Fibroblast of peridontal ligament (primary cell): Measurements from ENCODE around the gene IFI35.
A peak's percentile ranks its signal among the peaks of the same experiment; 100 is the strongest.
"Not testable (repeated sequence)": the region's sequence is repeated elsewhere in the genome, so short reads cannot be mapped to it uniquely, and the experiment has no call there.

ENCODE experiments used
- DNase-seq: peaks from one replicate; pipeline ENCODE4 v3.0.0-alpha.2; 2010; ENCODE audit errors: extremely low read depth

Gene IFI35

DNA sequence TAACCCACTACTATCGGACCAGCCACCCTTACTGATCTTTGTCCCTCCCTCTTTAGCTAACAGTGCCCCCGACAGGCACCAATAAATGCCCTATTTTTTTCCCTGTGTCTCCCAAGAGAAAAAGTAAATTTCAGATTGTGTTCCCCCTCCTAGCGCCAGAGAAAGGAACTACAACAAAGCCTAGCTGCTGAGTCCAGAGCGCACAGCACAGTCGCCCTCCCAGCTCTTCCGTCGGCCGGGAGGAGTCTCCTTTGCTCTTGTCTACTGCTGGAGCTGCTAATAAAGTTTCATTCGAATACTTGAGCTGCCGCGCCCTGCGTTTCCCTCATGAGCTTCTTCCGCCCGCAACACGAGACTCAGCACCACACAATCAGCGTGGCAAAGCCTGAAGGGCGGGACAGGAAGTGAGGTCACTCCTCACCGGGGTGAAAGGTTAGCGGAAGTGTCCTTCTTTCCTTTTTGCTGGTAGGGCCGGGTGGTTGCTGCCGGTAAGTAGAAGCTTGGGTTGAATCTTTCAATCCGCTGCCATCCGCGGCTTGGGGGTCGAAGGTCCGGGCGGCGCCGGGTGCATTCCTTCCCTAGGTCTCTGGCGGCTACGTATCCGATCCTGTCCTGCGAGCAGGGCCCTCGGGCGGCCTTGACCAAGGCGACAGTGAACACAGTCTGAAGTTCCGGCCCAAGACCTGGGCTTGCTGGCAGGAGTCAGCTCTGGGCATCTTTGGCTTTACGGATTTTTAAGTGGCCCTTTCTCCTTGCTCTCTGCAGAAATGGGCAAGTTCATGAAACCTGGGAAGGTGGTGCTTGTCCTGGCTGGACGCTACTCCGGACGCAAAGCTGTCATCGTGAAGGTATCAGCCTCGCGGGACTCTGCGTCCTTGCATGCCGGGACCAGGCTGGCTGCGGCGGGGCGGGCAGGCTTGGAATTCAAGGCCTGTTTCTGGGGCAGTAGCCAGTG is 8.3 kb upstream of the IFI35 start, which contains the start of gene RPL27:
Gene RPL27, plus strand, starts transcription at position 436 of the 955 bp plus-strand sequence. Its CDS starts 332 bp downstream, at position 768.
- DNase-seq = peak; percentile 100

DNA sequence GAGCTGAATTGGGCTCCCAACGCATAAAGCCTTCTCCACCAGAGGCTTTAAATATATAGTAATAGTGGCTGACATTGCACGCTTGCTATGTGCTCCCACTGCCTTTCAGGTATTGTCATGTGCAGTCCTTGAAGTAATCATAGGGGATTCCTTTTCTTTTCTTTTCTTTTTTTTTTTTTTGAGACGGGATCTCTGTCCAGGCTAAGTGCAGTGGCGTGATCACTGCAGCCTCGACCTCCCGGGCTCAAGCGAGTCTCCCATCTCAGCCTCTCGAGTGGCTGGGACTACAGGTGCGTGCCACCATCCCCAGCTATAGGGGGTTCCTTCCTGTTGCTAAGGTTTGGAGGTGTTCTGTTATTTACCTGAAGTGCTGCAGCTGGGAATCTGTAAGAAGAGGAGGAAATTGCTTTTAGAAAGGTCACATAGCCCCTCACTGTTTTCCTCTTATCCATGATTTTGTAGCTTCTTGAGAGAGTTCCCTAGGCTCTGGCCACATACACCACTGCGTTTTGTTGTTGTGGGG is 7.5 kb upstream of the IFI35 start:
- no peak for DNase-seq

DNA sequence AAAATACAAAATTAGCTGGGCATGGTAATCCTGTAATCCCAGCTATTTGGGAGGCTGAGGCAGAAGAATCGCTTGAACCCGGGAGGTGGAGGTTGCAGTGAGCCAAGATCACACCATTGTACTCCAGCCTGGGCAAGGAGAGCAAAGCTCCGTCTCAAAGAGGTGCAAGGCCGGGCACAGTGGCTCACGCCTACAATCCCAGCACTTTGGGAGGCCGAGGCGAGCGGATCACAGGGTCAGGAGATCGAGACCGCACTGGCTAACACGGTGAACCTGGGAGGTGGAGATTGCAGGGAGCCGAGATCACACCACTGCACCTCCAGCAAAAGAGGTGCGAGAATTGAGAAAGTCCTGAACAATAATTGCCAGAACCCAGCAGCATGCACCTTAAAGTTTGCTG is 5.7 kb upstream of the IFI35 start:
- not testable (repeated sequence) for DNase-seq

DNA sequence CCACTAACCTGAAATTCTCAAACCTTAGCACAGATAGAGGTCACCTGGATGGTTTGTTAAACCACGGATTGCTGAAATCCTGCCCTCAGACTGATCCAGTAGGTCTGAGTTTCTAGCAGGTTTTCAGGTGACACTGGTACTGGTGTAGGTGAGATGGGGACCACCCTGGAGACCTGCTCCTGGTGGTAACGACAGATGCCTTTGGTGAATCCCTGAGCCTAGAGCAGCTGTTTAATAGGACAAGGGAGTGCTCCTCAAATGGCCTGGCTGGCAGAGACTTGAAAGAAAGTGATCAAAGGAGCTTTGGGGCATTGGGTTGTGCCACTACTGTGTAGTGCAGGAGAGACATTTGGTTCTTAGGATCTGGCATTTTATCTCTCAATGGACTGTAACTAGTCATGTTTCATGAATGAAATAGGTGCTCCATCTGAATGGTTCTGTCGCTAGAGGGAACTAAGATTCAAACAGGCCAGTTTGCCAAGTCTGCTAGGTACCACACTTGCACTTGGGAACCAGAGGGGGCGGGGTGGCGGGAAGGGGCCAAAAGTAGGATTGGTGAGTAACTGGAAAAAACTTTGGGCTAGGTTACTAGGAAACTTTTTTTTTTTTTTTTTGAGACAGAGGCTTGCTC is 2.9 kb upstream of the IFI35 start:
- no peak for DNase-seq

DNA sequence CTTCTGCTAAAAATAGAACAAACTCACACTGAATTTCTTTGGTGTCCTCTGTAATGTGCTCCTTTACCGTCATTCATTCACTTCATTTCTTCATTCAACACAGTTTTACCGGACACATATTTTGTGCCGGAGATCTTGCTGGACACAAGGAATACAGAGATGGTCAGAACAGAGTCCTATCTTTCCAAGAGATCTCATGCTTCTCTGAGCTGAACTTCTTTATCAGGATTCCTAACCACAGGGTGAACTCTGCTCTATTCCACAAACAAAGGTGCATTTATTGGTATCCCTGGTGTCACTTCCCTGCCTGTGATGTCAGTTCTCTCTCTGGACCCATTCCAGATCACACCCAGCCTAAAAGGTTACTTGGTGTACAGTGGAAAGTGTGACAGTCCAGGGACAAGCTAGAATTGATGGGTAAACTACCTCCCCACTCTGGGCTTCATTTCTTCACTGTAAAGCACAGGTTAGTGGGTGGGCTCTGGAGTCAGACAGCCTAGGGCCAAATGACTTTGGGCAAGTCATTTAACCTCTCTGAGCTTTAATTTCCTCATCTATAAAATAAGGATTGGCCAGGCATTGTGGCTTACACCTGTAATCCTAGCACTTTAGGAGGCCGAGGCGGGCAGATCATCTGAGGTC is 4.2 kb downstream of the IFI35 start:
- DNase-seq = no peak

DNA sequence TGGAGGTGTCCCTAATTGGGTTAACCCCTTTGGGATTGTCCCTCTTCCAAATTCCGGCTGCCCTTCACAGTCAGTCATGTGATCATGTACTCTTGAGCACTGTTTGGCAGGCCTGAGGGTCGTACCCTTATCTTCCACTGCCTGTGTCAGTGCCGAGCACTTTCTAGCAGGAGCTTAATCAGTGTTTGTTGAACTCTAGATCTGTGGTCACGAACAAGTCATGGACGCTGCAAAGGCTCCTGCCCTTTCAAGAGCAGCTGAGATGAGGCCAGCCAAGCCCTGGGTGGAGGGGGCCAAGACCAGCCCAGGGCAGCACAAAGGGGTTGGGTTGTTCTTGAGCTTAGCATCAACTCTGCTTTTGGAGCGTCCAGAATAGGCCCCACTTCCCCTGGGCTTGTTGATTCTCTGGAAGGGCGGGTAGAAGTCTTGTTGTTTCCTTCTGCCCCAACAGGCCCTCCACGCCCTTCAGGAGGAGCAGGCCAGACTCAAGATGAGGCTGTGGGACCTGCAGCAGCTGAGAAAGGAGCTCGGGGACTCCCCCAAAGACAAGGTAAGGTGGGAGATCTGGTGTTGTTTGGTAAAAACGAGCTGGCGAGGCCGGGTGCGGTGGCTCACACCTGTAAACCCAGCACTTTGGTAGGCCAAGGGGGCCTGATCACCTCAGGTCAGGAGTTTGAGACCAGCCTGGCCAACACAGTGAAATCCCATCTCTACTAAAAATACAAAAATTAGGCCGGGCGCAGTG is 5.3 kb downstream of the IFI35 start:
- no peak for DNase-seq

DNA sequence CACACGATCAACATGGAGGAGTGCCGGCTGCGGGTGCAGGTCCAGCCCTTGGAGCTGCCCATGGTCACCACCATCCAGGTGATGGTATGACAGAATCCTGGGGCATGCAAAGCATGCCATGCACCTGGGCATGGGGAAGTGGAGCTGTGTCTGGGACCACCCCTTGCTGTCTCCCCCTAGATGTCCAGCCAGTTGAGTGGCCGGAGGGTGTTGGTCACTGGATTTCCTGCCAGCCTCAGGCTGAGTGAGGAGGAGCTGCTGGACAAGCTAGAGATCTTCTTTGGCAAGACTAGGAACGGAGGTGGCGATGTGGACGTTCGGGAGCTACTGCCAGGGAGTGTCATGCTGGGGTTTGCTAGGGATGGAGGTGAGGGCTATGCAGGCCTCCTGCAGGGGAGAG is 6.7 kb downstream of the IFI35 start:
- DNase-seq = no peak

DNA sequence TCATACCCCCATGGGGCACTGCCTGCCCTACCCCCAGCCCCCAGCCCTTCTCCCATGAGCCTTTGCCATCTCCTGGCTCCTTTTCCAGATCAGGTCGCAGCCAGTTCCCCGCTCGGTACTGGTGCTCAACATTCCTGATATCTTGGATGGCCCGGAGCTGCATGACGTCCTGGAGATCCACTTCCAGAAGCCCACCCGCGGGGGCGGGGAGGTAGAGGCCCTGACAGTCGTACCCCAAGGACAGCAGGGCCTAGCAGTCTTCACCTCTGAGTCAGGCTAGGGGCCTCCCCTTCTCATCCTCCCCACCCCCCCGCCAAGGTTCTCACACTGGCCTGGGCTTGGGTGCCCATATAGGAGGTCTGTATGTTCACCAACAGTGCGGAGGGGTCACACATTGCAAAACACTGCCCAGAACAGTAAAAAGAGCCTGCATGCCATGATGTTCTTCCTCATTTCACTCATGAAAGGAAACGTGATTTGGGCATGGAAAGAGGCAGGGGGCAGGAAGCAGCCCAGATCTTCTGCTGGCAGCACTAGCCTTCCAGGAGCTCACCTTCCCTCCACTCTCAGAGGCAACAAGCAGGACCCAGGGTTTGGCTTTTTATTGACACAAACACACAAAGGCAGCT is 7.5 kb downstream of the IFI35 start:
- DNase-seq = no peak

DNA sequence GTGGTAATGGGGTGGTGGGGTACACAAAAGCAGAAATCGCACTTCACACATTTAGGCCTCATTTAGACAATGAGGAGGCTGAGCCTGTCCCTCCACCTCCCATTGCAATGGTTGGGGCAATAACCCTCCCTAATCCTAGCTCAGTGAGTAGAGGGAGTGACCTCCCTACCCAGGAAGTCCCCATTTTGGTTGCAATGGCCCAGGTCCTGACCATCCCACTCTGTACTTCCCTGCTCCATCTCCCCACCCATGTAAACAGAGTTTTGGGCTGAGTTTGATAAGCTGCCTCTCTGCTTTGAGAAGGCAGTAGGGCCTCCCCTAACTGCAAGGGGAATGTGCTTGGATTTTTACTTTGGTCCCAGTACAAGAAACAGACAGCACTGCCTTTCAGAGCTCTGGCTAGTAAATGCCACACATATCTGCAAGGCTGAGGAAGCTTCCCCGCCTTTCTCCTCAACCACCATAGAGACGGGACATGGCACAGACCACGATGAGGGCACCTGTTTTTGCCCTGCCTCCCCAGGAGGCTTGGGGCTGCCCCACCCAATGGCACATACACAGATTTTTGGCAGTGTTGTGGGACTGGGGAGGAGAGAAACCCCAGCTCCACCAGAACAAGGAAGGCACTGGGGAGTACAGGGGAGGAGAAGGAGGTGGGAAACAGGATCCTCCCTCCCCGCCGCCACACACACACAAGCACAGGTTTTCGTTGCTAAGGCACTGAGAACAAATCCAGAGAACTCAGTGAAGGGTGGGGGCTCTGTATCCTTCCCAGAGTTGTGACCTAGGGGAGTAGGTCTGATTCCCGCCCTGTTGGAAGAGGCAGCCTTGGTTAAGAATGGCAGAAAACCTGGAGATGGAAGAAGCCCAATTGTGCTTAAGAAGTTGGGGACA is 8.3 kb downstream of the IFI35 start:
- no peak for DNase-seq

DNA sequence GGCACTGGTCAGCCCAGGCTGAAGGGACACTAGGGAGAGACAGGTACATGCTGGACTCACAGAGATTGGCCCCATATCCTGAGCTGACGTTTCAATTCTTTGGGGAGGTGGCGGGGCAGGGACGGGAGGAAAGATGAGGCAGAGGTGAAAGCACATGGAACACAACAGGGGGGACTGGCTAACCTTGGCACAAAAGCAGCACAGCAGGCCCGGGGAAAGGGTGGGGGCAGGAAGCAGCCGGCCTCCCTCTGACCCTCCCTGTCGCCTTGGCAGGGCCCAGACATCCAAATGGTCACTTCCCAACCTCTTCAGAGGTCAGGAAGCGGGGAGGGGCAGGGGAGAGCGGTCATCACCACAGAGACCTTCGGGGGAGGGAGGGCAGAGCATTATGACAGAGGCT is 9.0 kb downstream of the IFI35 start:
- no peak for DNase-seq

DNA sequence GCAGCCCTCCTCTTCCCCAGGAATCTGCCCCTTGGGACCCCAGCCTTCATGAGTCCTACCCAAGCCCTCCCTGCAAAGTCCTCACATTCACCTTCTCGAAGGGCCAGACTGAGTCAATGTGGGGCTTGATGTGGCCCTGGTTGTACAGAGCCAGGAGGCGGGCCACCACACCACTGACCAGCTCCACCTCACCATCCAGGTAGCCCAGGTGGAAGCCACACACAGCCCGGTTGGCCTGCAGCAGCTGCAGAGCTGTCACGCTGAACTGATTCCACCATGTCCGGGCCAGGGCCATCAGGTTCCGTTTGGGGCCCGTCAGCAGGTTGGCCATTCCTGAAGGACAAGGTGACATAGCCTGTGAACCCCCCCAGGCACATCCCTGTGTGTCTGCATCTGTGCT is 9.6 kb downstream of the IFI35 start:
- no peak for DNase-seq

DNA sequence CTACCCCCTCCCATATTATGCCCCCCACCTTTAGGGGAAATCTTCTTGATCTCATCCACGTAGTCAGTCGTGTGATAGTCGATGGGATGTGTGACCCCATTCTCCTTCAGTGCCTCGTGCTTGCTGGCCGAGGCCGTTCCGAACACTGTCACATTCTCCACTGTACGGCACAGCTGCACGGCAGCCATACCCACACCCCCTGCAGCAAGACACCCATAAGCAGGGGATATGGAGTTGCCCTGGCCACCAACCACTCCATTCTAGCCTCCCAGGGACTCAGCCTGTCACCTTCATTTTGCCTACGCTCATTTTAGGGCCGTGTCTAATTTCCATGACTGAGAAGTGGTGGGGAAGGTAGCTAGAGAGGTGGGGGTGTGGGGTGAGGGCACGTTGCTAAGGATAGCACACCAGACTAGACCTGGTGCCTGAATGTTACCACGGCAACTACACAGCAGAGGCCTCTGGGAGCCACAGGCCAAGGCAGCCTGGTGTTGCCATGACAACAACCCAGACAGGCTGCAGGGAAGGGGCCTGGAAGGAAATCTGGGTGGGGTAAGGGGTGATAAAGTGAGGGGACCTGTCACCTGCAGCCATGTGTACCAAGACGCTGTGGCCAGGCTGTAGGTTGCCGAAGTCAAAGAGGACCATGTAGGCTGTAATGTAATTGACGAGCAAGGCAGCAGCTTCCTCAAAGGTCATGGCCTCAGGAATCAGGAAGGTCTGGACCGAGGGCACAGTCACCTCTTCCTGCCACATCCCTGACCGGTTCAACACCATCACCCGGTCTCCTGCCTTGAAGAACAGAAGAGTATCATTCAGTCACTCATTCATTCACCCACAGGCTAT is 11.6 kb downstream of the IFI35 start:
- DNase-seq = no peak

DNA sequence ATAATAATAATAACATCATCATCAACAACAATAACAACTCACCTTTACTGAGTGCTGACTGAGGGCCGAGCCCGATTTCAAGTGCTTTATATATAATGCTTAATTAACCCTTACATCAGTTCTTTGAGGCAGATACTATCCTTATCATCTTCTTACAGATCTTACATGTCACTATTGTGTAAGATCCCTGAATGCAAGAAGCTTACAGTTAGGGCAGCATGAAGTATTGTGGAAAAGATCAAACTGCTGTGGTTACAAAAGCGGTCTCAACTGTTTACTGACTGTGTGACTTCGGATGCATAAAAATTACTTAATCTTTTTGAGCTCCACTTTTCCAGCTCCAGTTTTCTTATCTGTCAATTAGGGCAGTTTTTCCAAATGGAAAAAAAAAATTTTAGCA is 12.3 kb downstream of the IFI35 start:
- peak; percentile 49 for DNase-seq

DNA sequence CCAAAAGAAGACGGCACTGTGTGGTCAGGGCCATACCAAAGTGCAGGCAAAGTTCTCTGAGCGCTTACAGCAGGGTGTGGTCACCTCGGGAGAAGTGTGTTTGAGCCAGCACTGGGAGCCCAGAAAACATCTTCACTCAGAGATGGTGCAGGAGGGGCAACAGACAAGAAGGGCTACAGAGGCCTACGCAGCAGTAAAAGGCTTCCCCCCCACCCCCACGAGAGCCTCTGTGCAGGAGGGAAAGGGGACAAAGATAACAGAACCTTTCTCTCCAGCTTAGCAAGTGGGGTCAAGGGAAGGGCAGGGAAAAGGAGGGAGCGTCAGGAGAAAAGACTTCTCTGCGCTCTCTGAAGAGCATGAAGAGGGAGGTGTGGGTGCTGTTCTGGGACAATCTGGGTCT is 12.8 kb downstream of the IFI35 start:
- no peak for DNase-seq

DNA sequence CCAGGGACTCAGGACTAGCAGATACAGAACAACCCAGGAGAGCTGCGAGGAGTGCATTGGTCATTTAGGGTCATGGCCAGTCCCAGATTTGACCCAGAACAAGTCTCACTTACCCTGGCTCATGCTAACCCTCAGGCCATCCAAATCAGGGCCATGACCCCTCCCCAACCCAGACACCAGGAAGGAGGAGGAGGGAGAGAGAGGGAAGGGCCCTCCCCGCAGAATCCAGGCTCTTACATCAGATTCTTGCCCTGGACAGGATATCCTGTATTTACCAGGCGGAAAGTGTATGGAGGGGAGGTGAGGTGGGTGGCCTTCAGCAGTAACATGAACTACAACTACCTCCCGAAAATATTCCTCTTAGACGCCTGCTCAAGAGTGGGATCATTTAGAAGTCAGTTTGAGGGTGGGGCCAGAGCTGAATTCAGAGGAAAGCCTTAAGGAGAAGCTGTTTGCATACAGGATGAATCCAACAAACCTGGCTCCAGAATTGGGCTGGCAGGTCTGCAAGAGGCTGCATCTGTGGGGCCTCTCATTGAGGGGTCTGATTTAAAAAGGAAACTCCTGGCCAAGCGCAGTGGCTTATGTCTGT is 13.5 kb downstream of the IFI35 start:
- DNase-seq = no peak

DNA sequence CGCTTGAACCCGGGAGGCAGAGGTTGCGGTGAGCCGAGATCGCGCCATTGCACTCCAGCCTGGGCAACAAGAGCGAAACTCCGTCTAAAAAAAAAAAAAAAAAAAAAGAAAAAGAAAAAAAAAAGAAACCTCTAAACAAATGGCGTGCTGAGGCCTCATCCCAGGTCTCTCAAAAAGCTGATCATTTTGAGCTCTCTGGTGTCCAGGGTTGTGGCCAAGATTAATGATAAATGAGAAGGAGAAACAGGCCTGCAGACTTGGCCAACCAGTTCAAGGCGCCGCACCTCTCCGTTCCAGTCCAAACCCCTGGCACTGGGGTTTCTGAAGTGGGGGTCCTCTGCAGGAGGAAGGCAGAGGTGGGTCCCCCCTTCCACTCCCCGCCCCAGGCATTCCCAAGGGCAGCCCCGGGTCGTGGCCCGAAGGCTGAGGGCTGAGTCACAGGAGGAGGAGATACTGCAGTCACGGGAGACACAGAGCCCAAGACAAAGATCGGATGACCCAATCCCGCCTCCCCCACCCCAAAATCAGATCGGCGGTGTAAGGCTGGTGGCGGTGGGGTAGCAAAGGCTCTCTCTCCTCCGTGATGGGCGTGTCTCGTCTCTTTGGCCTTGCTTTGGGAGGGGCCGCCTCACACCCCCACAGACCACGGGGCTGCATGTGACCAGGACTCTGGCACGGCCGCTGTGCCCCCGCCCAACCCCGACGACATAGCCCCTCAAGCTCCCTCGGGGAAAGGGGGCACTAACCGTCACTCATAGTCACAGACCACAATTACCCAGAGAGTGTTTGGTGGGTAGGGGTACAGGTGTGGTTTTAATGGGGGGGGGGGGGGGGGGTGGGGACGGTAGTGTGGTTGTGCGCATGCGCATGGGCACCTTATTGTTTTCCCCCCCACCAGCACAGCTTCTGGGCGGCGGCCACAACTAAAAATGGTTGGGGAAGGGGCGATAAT is 14.5 kb downstream of the IFI35 start:
- peak; percentile 75 for DNase-seq

DNA sequence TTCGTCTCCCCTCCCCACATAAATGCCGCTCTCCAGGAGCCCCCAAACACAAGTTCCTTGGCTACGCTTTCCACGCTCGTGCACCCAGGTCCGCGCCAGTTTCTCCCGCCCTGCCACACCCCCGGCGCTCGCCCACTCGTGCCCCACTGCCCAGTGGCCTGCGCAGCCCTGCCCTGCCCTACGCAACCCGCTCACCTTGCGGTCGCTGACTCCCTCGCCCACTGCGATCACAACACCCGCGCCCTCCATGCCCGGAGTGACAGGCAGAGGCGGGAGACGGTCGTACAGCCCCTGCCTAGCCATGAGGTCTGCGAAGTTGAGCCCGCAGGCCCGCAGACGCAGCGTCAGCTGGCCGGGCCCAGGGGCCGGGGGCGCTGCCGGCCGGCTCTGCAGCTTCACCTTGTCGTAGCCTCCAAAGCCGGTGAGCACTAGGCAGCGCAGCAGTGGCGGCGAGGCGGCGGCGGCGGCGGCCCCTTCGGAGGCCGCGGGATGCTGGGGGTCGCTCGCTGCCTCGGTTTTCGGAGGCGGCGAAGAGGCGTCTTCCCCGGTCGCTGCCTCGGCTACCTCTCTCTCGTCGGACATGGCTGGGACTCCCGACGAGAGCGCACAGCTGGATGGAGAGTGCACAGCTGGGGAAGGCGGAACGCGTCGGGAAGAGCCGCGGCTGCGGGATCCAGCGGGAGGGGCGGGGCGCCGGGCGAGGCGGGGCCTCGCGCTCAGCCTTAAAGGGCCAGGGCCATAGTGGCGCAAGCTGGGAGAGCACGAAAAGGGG is 15.3 kb downstream of the IFI35 start, which contains the start of gene VAT1:
Gene VAT1, minus strand, starts transcription at position 645 of the 772 bp plus-strand sequence. Its CDS starts 63 bp downstream, at position 582.
- DNase-seq = peak; percentile 64
